GM19372 (cell line): ENCODE results near the gene ATF7IP2.
"Not testable (repeated sequence)": the region's sequence is repeated elsewhere in the genome, so short reads cannot be mapped to it uniquely, and the experiment has no call there.

Source experiments
- ATAC-seq: cut with Tn5 transposase; IDR thresholded peaks from one replicate; pipeline ENCODE4 v1.9.1; 2021; ENCODE audit warnings: mild to moderate bottlenecking, low read depth, moderate library complexity; ENCODE audit not compliant: unreplicated experiment

The ATF7IP2 gene

DNA sequence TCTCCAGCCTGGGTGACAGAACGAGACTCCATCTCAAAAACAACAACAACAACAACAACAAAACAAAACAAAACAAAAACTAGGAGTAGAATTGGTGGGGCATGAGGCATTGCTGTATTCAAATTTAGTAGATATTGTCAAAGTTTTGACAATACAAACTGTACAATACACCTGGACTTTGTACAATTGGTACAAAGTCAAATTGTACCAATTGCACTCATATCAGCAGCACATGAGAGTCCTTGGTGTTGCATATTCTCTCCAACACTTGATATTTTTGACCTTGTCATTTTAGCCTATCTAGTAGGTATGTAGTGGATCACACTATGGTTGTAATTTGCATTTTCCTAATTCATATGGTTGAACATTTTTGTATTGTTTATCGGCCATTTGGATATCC, 14.3 kb upstream of the ATF7IP2 start:
- ATAC-seq = no peak

DNA sequence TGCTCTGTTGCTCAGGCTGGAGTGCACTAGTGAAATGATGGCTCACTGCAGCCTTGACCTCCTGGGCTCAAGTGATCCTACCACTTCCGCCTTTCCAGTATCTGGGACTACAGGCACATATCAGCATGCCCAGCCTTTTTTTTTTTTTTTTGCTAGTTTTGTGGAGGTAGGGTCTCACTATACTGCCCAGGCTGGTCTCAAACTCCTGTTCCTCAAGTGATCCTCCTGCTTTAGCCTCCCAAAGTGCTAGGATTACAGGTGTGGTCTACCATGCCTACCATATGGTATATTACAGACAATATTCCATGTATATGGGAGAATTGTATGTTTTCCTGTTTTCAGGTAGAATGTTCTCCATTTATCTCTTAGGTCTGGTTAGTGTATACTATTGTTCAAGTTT, 12.3 kb upstream of the ATF7IP2 start:
- ATAC-seq = no peak

DNA sequence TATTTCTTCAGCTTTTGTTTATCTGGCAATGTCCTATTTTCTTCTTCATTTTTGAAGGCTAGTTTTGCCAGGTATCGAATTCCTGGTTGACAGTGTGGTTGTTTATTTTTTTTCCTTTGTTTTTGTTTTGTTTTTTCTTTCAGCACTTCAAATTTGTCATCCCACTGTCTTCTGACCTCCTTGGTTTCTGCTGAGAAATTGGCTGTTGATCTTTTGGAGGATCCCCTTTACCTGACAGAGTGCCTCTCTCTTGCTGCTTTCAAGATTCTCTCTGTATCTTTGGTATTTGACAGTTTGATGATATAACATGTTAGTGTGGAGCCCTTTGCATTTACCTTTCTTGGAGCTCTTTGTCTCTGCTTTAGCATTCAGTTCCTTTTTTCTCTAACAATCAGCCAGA, 9.6 kb upstream of the ATF7IP2 start:
- no peak for ATAC-seq

DNA sequence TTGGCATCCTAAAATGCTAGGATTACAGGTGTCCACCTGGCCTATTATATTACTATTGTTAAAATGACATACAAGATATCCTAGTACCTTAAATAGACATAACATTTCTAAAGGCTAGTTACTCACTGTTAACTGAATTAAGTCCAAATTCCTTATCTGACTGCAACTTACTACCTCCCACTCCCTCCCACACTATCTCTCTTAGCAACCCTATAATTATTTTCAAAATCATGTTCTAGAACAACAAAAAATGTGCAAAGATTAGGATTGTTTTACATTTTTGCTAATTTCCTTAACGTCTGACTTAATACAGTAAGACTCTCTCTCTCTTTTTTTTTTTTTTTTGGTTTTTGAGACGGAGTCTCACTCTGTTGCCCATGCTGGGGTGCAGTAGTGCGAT, 2.2 kb upstream of the ATF7IP2 start:
- ATAC-seq = no peak

DNA sequence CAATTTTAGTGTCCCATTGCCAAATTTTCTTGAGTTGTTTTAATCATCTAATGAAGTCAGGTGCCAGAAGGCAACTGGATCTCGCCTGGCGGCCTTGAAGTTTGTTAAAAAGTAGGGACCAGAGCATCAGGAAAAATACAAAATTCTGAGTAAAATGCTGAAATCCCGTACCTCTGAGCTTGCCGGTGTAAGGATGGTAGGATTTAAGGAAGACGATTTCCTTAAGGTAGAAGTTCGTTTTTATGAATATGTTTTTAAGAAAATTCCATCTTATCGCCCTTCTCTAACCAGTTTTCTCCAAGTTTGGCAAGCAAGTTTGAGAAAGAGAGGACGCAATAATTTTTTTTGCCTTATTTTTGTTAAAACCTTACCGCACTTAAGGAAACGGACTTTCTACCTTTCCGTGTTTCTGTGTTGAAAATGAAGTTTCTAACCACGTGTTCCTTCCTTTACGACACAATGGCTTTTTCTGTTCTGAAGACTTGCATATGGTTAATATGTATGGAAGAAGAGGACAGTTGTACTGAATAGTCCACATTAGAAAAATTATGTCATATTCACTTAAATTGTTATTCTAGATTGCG, 748 bp downstream of the ATF7IP2 start:
- no peak for ATAC-seq

DNA sequence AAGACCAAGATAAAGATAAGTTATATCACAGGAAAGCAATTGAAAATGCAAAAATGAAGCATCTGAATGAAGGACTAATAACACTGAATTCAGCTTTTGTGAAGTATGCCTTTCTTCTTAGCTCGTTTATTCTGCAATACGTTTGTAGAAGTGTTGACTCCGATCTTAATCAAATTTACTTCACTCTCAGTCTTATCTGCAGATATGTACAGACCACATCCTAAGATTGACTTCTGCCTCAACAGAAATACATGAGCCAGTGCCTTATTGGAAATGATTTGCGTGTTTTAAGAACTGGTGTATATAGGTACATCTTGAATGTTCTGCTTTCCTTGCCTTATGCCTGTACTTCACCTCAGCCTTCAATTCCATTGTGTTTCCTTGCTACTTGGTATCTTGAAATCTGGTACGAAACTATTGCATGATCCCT, 1.3 kb downstream of the ATF7IP2 start:
- no peak for ATAC-seq

DNA sequence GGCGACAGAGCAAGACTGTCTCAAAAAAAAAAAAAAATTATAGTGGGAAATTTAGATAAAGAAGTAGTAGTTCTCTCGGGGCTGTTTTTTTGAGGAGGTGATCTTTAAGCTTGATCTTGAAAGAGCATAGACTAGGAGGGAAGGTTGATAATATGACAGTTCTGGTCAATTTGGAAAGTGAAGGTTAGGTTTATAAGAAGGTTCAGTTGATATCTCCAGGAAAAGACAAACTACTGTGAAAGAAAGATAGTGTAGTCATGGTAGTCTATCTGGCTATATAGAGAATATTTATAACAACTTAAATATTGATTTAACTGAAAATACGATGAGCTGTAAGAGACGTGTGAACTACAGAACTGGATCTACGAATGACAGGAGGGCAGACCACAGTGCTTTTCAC, 3.1 kb downstream of the ATF7IP2 start:
- ATAC-seq = no peak

DNA sequence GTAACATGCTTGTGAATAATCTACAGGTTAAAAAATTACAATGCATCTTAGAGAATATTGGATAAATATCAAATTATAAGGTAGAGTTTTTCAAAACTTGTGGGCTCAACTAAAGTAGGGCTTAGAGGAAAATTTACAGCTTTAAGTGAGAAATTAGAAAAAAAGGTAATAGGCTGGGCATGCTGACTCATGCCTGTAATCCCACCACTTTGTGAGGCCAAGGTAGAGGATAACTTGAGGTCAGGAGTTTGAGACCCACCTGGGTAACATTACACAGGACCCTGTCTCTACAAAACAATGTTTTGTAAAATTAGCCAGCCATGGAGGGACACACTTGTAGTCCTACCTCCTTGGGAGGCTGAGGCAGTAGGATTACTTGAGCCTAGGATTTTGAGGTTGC, 4.5 kb downstream of the ATF7IP2 start:
- ATAC-seq = no peak

DNA sequence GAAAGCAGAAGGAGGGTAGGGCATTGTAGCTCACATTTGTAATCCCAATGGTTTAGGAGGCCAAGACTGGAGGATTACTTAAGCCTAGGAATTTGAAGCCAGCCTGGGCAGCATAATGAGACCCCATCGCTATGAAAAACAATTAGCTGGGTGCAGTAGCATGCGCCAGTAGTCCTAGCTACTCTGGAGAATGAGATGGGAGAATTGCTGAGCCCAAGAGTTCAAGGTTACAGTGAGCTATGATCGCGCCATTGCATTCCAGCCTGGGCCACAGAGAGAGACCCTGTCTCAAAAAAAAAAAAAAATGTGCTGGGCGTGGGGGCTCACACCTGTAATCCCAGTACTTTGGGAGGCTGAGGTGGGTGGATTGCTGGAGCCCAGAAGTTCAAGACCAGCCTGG, 5.0 kb downstream of the ATF7IP2 start:
- no peak for ATAC-seq

DNA sequence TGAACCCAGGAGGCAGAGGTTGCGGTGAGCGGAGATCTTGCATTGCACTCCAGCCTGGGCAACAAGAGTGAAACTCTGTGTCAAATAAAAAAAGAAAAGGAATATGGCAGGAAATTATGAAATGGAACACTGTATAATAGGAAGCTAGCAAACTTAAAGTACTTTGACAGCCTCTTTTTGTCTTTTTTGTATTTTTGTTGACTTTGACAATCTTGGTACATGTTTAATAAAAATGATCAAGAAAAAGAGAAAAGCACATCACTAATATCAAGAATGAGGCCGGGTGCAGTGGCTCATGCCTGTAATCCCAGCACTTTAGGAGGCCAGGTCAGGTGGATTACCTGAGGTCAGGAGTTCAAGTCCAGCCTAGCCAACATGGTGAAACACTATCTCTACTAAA, 5.5 kb downstream of the ATF7IP2 start:
- no peak for ATAC-seq

DNA sequence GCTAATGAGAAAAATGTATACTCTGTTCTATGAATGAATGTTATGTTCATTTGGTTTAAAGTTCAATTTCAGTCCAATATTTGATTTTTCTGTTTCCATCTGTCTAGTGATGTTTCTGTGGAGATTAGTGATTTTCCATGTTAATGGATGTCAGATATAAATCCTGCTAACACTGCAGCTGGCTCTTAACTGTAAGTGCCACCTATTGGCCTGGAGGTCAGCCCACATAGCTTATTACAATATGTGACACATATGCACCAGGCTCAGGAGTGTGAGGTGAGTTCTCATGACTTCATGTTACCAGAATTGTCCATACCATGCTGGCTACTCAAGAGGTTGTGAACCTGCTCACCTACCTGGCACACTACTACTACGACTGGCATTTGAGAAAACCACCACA, 17.1 kb downstream of the ATF7IP2 start:
- no peak for ATAC-seq

DNA sequence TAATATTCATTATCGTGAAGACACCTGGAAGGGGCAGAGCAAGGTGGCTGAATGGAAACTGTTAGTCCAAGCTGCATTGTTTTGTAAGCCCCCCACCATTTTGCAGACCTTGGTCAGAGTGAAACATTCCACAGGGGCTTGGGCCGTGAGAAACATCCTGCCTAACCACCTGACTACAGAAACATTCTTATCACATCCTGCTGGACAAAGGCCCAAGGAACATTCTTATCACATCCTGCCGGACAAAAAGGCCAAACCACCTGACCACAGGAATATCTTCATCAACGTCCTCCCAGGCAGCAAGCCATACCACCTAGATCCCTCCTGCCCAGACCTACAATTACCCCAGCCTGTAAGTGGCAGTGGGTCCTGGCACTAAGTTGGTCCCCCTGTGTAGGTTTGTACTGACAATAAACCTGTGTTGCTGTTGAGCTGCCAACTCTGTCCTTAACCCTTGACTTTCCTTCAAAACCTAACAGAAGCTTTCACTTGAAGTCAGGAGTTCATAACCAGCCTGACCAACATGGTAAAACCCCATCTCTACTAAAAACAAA, 19.6 kb downstream of the ATF7IP2 start:
- no peak for ATAC-seq

DNA sequence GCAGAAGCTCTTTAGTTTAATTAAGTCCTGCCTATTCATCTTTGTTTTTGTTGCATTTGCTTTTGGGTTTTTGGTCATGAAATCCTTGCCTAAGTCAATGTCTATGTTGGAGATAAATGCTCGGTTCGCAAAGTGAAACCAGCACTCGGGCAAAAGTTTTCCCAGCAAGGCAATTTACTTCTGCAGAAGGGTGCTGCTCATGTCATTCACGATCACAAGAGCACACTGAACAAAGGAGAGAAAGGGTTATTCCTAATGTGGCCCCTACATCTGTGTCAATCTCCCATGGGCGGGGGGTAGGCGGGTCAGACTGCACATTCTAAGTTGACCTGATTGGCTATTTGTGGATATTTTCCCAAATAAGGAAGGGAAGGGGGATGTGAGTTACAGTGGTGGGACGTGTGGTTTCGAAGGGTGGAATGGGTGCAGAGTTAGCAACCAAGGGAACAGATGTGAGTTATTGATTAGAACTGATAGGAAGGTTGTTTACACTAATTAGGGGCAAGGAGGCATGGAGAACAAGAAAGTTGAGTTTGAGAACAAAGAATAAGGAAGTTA, 23.0 kb downstream of the ATF7IP2 start:
- no peak for ATAC-seq

DNA sequence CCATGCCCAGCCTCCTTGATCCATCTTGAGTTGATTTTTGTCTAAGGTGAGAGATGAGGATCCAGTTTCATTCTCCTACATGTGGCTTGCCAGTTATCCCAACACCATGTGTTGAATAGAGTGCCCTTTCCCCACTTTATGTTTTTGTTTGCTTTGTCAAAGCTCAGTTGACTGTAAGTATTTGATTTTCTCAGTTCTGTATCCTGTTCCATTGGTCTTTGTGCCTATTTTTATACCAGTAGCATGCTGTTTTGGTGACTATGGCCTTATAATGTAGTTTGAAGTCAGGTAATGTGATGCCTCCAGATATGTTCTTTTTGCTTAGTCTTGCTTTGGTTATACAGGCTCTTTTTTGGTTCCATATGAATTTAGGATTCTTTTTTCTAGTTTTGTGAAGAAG, 23.9 kb downstream of the ATF7IP2 start:
- not testable (repeated sequence) for ATAC-seq

DNA sequence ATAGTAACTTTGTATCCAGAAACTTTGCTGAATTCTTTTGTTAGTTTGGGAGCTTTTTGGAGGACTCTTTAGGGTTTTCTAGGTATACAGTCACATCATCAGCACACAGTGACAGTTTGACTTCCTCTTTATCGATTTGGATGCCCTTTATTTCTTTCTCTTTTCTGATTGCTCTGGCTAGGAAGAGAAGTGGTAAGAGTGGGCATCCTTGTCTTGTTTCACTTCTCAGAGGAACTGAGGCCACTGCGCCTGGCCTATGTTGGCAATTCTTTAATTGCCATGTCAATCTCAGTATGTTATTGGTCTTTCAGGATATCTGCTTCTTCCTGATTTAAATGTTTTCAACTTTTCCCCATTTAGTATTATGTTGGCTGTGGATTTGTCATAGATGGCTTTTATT, 24.6 kb downstream of the ATF7IP2 start:
- no peak for ATAC-seq

DNA sequence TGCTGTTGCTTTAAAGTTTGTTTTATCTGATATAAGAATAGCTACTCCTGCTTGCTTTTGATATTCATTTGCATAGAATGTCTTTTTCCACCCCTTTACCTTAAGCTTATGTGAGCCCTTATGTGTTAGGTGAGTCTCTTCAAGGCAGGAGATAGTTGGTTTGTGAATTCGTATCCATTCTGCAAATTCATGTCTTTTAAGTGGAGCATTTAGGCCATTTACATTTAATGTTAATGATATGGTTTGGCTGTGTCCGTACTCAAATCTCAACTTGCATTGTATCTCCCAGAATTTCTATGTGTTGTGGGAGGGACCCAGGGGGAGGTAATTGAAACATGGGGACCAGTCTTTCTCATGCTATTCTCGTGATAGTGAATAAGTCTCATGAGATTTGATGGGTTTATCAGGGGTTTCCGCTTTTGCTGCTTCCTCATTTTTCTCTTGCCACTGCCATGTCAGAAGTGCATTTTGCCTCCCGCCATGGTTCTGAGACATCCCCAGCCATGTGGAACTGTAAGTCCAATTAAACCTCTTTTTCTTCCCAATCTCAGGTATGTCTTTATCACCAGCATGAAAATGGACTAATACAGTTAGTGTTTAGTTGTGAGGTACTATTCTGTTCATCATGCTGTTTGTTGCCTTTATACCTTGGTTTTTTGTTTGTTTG, 27.2 kb downstream of the ATF7IP2 start:
- no peak for ATAC-seq

DNA sequence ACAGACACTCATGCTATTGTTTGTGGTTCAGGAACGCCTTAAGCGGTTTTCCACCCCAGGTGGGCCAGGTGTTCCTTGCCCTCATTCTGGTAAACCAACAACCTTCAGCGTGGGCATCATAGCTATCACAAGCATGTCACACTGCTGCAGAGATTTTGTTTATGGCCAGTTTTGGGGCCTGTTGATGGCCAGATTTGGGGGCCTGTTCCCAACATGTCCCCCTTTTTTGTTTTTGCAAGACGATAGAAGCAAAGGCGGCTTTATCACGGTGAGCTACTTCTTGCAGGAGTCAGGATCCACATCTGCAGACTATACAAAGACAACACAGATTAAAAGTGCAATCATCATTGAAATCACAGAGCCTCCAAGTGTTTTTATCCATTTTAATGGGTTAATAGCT, 32.3 kb downstream of the ATF7IP2 start:
- not testable (repeated sequence) for ATAC-seq

DNA sequence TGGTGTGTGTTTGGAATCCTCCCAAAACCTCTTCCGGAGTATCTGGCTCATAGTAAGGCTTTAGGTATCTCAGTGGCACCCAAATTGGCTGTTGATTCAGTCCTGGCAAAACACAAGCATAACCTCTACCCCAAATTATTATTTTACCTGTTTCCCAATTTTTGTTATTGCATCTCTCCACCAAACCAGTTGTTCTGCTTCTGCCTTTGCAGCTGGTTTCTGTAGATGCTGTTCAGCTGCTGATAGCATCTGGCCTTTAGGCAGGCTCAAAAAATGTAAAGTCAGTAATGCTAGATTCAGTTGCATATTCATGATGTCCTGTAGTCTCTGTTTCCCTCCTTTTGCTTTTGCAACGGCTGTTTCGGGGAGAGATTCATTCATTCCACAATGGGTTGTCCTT, 33.8 kb downstream of the ATF7IP2 start:
- ATAC-seq = no peak

DNA sequence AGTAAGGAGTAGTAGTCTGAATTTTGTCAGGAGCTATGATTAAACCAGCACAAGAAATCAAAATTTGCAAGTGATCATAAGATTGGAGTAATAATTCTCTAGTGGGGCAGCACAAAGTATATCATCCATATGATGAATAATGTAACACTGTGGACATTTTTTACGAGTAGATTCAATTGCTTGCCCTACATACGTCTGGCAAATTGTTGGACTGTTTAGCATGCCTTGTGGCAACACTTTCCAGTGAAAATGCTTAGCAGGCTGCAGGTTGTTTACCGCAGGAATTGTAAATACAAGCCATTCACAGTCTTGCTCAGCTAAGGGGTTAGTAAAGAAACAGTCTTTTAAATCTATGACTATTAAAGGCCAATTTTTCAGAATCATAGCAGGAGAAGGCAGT, 35.7 kb downstream of the ATF7IP2 start:
- no peak for ATAC-seq

DNA sequence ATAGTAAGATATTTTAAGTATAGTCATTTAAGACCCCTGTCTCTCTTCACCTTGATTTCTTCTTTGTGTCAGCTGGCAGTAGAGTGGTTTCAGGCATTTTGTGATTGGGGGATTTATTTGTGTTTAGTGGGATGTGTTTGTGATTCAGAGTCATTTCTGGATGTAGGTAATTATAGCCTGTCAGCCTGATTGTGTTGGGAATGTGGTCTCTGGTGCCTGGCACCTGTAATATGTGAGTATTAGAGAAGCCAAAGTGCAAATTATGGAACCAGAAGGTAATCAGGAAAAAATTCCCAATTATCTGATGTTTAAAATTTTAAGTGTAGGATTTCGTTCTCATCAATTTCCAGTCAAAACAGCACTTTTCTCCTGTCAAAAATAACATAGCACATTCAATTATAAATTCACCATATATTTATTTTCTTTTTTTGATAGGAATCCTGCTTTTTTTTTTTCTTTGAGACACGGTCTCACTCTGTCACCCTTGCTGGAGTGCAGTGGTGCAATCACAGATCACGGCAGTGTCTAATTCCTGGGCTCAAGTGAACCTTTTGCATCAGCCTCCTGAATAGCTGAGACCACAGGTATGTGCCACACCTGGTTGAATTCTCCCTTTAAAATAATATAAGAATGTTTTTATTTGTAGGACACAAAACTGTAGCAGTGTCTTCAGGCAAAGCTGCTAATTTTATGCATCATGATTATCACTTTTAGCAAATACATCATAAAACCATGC, 42.7 kb downstream of the ATF7IP2 start:
- ATAC-seq = no peak

DNA sequence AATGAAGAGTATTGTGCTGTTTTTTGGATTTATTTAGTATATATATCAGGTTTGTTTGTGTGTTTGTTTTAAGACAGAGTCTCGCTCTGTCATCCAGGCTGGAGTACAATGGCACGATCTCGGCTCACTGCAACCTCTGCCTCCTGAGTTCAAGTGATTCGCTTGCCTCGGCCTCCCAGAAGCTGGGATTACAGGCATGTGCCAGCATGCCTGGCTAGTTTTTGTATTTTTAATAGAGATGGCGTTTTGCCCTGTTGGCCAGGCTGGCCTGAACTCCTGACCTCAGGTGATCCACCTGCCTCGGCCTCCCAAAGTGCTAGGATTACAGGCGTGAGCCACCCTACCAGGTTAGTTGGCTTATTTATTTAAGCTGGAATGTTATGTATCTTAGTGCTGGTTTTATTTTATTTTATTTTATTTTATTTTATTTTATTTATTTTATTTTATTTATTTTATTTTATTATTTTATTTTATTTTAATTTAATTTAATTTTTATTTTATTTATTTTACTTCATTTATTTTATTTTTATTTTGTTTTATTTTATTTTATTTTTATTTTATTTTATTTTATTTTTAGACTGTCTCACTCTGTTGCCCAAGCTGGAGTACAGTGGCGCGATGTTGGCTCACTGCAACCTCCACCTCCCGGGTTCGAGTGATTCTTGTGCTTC, 43.6 kb downstream of the ATF7IP2 start:
- not testable (repeated sequence) for ATAC-seq
